ENCODE data around the gene ZCCHC10.
"Not testable (repeated sequence)": the region's sequence is repeated elsewhere in the genome, so short reads cannot be mapped to it uniquely, and the experiment has no call there.

Gene ZCCHC10

DNA sequence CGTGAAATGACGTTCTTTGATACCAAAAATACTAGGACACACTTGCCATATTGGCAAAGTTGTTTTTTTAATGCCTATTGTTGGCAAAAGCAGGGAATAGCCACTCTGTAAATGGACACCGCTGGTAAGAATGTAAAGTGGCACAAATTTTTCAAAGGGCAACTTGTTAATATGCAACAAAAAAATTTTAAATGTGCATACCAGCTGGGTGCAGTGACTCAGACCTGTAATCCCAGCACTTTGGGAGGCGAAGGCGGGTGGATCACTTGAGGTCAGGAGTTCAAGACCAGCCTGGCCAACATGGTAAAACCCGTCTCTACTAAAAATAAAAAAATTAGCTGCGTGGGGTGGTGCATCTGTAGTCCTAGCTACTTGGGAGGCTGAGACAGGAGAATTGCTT, 6.9 kb downstream of the ZCCHC10 start:
- not testable (repeated sequence) for H3K4me3 Mint-ChIP-seq

DNA sequence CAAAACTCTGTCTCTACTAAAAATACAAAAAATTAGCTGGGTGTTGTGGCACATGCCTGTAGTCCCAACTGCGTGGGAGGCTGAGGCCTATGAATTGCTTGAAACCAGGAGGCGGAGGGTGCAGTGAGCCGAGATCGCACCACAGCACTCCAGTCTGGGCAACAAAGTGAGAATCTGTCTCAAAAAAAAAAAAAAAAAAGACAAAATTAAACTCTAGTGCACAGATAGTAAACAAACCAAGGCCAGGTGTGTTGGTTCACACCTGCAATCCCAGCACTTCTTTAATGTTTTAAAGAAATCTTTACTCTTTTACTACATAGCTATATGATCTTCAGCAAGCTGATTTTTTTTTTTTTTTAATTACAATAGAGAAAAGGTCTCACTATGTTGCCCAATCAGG, 8.4 kb downstream of the ZCCHC10 start:
- Mint-ChIP-seq H3K27me3 (no peaks in the 10 kb centered on the region), H3K9me3 (no peaks in the 10 kb centered on the region), H3K4me1 (no peaks in the 10 kb centered on the region), H3K4me3 (no peak overlapping the region), H3K27ac (no peak overlapping the region)
- DNase-seq (no peak), ATAC-seq (no peak)

More for the DNA sequence above, 6.9 kb downstream of the ZCCHC10 start:
- H3K27me3 Mint-ChIP-seq, DNase-seq, H3K4me1 Mint-ChIP-seq, H3K9me3 Mint-ChIP-seq, ATAC-seq, H3K27ac Mint-ChIP-seq: not testable (repeated sequence)

DNA sequence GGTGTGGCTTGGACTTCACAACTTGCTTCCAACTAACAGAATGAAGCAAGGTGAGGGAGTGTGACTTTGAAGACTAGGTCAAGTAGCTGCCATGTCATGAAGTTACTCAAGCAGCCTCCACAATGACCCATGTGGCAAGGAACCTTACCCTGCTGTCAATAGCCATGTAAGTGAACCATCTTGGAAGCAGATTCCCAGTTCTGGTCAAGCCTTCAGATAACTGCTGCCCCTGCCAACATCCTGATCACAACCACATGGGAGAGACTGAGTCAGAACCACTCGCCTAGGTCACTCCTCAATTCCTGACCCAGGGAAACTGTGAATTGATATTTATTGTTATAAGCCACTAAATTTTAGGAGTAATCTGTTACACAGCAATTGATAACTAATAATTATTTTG, 10.9 kb downstream of the ZCCHC10 start:
- DNase-seq (no peak), ATAC-seq (no peak)
- Mint-ChIP-seq H3K27me3 (no peaks in the 10 kb centered on the region), H3K4me3 (no peak overlapping the region), H3K9me3 (no peaks in the 10 kb centered on the region), H3K27ac (no peak overlapping the region), H3K4me1 (no peaks in the 10 kb centered on the region)

DNA sequence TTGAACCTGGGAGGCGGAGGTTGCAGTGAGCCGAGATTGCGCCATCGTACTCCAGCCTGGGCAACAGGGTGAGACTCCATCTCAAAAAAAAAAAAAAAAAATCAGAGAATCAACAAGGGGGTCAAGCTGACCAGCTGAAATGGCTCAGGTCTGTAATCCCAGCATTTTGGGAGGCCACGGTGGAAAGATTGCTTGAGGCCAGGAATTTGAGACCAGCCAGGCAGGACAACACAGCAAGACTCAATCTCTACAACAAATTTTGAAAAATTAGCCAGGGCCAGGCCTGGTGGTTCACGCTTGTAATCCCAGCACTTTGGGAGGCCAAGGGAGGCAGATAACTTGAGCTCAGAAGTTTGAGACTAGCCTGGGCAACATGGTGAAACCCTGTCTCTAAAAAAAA, 17.9 kb downstream of the ZCCHC10 start:
- not testable (repeated sequence) for H3K4me3 Mint-ChIP-seq, H3K27ac Mint-ChIP-seq, ATAC-seq, H3K9me3 Mint-ChIP-seq, DNase-seq, H3K27me3 Mint-ChIP-seq, H3K4me1 Mint-ChIP-seq

DNA sequence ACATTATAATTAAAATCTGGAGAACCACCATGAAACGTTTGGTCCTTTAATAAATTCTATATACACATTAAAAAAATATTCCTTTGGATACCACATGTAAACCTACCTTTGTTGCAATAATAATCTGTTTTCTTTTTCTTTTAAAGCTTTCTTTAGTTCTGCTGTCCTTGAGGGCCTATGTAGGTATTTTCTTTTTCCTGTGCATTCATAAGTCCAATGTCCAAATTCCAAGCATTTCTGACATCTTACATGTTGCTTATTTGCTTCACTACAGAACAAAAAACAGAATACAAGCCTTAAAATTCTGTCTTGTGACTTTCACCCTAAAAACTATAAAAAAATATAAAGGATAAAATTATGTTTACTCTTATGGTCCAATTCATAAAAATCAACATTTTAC, 19.7 kb downstream of the ZCCHC10 start:
- no peaks in the 10 kb centered on the region for H3K27me3 Mint-ChIP-seq
- no peaks in the 10 kb centered on the region for H3K4me1 Mint-ChIP-seq
- ATAC-seq: no peak
- H3K4me3 Mint-ChIP-seq: no peak overlapping the region
- no peak for DNase-seq
- H3K27ac Mint-ChIP-seq: no peak overlapping the region
- H3K9me3 Mint-ChIP-seq: no peaks in the 10 kb centered on the region

DNA sequence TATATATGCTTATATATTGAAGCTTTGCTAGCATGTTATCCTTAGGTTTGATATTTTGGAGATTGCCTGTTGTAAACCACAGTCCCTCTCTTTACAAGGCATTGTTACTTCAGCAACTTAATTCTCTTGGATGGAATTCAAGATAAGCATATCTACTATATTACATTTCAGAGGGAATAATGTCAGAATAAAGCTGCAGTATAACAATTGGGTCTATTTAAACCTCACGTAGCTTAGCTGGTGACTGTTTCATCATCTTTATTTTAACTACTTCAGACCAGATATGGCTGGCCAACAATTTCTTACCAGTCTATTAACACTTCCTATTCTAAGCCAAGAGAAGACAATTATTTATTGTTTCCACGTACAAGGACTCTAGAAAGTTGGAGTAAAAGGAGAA, 27.1 kb downstream of the ZCCHC10 start:
- DNase-seq: no peak
- Mint-ChIP-seq H3K4me3 (no peak overlapping the region), H3K9me3 (no peaks in the 10 kb centered on the region), H3K27ac (peak overlapping the region in 1 of 2 donors; percentile 73), H3K27me3 (no peaks in the 10 kb centered on the region), H3K4me1 (no peaks in the 10 kb centered on the region)
- no peak for ATAC-seq

DNA sequence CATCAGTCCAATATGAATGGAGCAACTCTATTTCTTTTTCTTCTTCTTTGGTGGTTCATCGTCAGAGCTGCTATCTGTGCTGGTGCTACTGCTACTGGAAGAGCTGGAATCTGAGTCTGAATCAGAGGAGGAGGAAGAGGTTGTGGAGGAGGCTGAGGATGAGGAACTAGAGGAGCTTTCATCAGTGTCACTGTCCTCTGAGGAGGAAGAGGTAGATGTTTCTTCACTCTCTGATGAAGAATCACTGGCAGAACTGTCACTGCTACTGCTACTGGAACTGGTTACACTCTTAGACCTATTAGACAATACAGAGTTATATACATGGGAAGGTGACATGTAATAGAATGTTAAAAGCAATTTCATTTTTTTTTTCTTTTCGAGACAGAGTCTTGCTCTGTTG, 27.8 kb downstream of the ZCCHC10 start:
- ATAC-seq (no peak), DNase-seq (no peak)
- no peak overlapping the region for H3K4me3 Mint-ChIP-seq
- no peaks in the 10 kb centered on the region for H3K9me3 Mint-ChIP-seq
- H3K27ac Mint-ChIP-seq: no peak overlapping the region
- H3K27me3 Mint-ChIP-seq: no peaks in the 10 kb centered on the region
- no peaks in the 10 kb centered on the region for H3K4me1 Mint-ChIP-seq

DNA sequence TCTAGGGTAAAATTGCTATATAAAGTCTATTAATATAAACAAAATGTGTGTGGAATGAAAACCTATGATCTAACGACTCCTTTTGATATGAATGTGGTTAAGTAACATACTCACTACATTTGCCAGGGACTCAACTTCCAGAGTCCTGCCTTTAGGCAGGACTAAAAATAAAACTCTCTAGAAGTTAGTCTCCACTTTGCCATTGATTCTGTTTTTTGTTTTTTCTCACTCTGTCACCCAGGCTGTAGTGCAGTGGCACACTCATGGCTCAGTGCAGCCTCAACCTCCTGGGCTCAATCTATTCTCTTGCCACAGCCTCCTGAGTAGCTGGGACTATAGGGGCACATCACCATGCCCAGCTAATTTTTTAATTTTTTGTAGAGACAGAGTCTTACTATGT, 30.0 kb downstream of the ZCCHC10 start:
- DNase-seq: no peak
- H3K27ac Mint-ChIP-seq: no peak overlapping the region
- no peaks in the 10 kb centered on the region for H3K9me3 Mint-ChIP-seq
- no peaks in the 10 kb centered on the region for H3K27me3 Mint-ChIP-seq
- H3K4me1 Mint-ChIP-seq: no peaks in the 10 kb centered on the region
- no peak overlapping the region for H3K4me3 Mint-ChIP-seq
- ATAC-seq: no peak

DNA sequence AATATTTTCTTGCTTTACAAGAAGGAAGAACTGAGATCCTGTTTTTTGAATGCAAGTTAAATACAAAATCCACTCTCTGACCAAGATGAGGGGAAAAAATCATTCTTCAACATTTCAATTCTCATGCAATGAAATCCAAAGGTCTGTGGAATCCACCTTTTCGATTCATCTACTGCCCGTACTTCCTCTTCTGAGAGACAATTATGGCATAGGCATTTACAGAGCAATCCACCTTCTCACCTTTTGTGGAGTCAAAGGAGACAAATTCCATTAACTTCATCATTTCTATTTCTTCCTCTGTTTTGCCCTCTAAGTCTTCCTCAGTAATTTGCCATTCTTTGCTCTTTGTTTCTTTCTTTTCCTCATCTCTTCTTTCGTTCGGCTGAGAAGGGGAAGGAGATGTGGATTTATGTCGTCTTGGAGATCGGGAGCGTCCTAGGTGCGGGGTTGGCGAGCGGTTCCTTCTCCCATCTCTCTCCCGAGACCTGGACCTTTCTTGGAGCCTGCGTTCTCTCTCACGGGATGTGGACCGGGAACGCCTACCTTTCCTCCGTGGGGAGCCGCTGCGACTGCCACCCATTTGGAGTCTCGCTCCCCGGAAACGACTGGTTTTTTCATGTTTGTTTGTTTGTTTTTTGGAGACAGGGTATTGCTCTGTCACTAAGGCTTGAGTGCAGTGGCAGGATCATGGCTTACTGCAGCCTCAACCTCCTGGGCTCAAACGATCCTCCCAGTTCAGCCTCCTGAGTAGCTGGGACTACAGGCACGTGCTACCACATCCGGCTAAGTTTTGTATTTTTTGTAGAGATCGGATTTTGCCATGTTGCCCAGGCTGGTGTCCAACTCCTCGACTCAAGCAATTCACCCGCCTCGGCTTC, 38.6 kb downstream of the ZCCHC10 start:
- no peak for ATAC-seq
- H3K27ac Mint-ChIP-seq: no peak overlapping the region
- H3K9me3 Mint-ChIP-seq: no peaks in the 10 kb centered on the region
- H3K27me3 Mint-ChIP-seq: no peaks in the 10 kb centered on the region
- DNase-seq: no peak
- no peaks in the 10 kb centered on the region for H3K4me1 Mint-ChIP-seq
- H3K4me3 Mint-ChIP-seq: no peak overlapping the region

DNA sequence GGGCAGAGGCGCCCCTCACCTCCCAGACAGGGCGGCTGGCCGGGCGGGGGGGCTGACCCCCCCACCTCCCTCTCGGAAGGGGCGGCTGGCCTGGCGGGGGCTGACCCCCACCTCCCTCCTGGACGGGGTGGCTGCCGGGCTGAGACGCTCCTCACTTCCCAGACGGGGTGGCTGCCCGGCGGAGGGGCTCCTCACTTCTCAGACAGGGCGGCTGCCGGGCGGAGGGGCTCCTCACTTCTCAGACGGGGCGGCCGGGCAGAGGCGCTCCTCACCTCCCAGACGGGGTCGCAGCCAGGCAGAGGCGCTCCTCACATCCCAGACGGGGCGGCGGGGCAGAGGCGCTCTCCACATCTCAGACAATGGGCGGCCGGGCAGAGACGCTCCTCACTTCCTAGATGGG, 43.4 kb downstream of the ZCCHC10 start:
- H3K27me3 Mint-ChIP-seq, H3K9me3 Mint-ChIP-seq, H3K4me3 Mint-ChIP-seq, H3K4me1 Mint-ChIP-seq, ATAC-seq, DNase-seq, H3K27ac Mint-ChIP-seq: not testable (repeated sequence)

DNA sequence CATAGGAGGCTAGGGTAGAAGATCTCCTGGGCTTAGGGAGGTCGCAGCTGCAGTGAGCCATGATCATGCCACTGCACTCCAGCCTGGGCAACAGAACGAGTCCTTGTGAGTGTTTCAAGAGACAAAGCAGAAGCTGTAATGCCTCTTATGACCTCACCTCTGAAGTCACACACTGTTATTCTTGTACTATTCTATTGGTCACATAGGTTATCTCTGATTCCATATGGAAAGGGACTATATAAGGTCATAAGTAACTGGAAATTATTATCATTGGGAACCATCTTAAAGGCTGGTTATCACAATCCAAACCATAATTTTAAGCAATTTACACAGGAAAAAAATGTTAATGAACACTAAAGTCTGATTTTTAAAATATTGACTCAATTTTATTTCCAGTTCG, 45.1 kb downstream of the ZCCHC10 start:
- Mint-ChIP-seq H3K4me1 (no peaks in the 10 kb centered on the region), H3K4me3 (no peak overlapping the region), H3K27me3 (no peaks in the 10 kb centered on the region), H3K27ac (no peak overlapping the region), H3K9me3 (peaks cover 0 to 6% of the 10 kb centered on the region in 2 donors)
- no peak for ATAC-seq
- DNase-seq: no peak

DNA sequence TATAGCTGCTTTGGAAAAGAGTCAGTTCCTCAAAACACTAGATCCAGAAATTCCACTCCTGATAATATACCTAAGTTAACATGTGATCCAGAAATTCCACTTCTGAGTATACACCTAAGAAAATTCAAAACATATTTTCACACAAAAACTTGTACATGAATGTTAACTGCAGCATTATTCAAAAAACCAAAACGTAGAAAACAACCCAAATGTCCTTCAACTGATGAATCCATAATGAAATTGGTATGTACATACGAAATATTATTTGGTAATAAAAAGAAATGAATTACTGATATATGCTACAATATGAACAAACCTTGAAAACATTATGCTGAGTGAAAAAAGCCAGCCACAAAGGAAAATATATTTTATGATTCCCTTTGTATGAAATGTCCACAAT, 46.4 kb downstream of the ZCCHC10 start:
- no peaks in the 10 kb centered on the region for H3K27me3 Mint-ChIP-seq
- peaks cover 0 to 6% of the 10 kb centered on the region in 2 donors for H3K9me3 Mint-ChIP-seq
- no peak for ATAC-seq
- no peak overlapping the region for H3K27ac Mint-ChIP-seq
- H3K4me1 Mint-ChIP-seq: no peaks in the 10 kb centered on the region
- H3K4me3 Mint-ChIP-seq: no peak overlapping the region
- no peak for DNase-seq

DNA sequence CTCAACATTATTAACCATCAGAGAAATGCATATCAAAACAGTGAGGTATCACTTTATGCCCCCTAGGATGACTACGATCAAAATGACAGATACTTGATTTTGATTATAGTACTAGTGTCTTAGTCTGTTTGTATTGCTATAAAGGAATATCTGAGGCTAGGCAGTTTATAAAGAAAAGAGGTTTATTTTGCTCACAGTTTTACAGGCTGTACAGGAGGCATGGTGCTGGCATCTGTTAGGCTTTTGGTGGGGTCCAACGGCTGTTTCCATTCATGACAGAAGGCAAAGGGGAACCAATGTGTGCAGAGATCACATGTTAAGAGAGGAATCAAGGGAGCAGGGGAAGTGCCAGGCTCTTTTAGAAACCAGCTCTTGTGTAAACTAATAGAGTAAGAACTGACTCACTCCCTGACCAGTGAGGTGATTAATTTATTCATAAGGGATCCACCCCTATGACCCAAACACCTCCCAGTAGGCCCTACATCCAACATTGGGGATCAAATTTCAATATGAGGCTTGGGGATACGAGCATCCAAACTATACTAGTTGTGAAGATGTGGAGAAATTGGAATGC, 46.9 kb downstream of the ZCCHC10 start:
- Mint-ChIP-seq H3K9me3 (peaks cover 0 to 6% of the 10 kb centered on the region in 2 donors), H3K4me3 (no peak overlapping the region), H3K27ac (no peak overlapping the region), H3K27me3 (no peaks in the 10 kb centered on the region), H3K4me1 (no peaks in the 10 kb centered on the region)
- DNase-seq (no peak), ATAC-seq (no peak)

DNA sequence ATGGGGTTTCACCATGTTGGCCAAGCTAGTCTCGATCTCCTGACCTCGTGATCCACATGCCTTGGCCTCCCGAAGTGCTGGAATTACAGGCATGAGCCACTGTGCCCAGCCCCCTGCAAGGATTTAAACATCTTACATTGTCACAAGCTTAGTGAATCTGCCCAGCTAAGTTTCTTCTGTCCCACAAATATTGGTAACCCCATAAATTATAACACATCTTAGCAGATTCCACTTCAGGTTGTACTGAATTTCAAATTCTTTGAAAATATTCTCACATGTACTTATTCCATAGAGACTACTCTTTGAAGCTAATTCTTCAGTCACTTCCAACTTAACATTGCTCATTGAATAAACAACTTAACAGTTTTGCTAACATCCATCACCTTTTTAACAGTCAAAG, 49.5 kb downstream of the ZCCHC10 start:
- ATAC-seq: no peak
- no peaks in the 10 kb centered on the region for H3K4me1 Mint-ChIP-seq
- no peak for DNase-seq
- peaks cover 0 to 6% of the 10 kb centered on the region in 2 donors for H3K9me3 Mint-ChIP-seq
- no peak overlapping the region for H3K4me3 Mint-ChIP-seq
- no peak overlapping the region for H3K27ac Mint-ChIP-seq
- H3K27me3 Mint-ChIP-seq: no peaks in the 10 kb centered on the region

DNA sequence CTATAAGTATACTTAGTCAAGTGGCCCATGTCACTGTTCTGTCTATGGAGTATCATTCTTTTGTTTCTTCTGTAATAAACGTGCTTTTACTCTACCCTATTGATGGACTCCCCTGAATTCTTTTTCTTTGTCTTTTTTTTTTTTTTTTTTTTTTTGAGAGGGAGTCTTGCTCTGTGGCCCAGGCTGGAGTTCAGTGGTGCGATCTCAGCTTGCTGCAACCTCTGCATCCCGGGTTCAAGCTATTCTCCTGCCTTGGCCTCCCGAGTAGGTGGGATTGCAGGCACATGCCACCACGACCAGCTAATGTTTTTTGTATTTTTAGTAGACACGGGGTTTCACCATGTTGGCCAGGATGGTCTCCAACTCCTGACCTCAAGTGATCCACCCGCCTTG, 53.9 kb downstream of the ZCCHC10 start:
- H3K4me3 Mint-ChIP-seq, H3K9me3 Mint-ChIP-seq, H3K27me3 Mint-ChIP-seq, H3K4me1 Mint-ChIP-seq, ATAC-seq, H3K27ac Mint-ChIP-seq, DNase-seq: not testable (repeated sequence)

DNA sequence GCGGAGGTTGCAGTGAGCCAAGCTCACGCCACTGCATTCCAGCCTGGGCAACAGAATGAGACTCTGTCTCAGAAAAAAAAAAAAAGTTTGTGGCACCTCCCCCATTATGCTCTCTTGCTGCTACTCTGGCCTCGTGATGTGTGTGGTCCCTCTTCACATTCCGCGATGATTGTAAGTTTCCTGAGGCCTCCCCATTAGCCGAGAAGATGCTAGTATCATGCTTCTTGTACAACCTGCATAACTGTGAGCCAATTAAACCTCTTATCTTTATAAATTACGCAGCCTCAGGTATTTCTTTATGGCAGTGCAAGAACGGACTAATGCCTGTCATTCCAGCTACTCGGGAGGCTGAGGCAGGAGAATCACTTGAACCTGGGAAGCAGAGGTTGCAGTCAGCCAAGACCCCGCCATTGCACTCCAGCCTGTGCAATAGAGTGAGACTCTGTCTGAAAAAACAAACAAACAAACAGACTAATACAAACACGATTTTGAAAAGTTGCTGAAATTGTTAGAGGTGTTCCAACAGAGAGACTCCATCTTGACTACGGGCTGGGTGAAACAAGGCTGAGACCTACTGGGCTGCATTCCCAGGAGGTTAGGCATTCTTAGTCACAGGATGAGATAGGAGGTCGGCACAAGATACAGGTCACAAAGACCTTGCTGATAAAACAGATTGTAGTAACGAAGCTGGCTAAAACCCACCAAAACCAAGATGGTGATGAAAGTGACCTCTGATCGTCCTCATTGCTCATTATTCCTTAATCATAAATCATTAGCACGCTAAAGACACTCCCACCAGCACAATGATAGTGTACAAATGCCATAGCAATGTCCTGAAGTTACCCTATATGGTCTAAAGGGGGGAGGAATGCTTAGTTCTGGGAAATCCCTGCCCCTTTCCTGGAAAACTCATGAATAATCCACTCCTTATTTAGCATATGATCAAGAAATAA, 54.6 kb downstream of the ZCCHC10 start:
- DNase-seq (no peak), ATAC-seq (no peak)
- Mint-ChIP-seq H3K9me3 (peaks cover 0 to 3% of the 10 kb centered on the region in 2 donors), H3K4me1 (no peaks in the 10 kb centered on the region), H3K4me3 (no peak overlapping the region), H3K27ac (no peak overlapping the region), H3K27me3 (no peaks in the 10 kb centered on the region)
